Loucy (cell line): ENCODE measurements around the gene GRM7.

Experiments
- H2AFZ ChIP-seq: fragments of 200-600 bp; sonication (generic); 2 replicates; pipeline ENCODE4 v1.6.0; 2016; ENCODE audit warnings: antibody characterized with exemption, mild to moderate bottlenecking, low read length, moderate library complexity
- H3F3A ChIP-seq: fragments of 200-600 bp; 2 replicates; pipeline ENCODE4 v1.6.0; 2016; ENCODE audit warnings: antibody characterized with exemption, low read depth, mild to moderate bottlenecking
- H3K27me3 ChIP-seq: fragments of 200-600 bp; sonication (generic); 2 replicates; pipeline ENCODE4 v1.6.1; 2014; ENCODE audit warnings: low read length, mild to moderate bottlenecking; ENCODE audit not compliant: insufficient read depth, poor library complexity, severe bottlenecking
- H3K36me3 ChIP-seq: fragments of 200-600 bp; sonication (generic); 2 replicates; pipeline ENCODE4 v1.6.1; 2016; ENCODE audit warnings: low read length; ENCODE audit not compliant: insufficient read depth
- H3K4me1 ChIP-seq: fragments of 200-600 bp; sonication (generic); 2 replicates; pipeline ENCODE4 v1.5.1; 2014; ENCODE audit warnings: low read length, mild to moderate bottlenecking; ENCODE audit not compliant: insufficient read depth, poor library complexity, severe bottlenecking
- H3K4me2 ChIP-seq: fragments of 200-600 bp; sonication (generic); 2 replicates; pipeline ENCODE4 v1.6.0; 2014; ENCODE audit warnings: antibody characterized with exemption, low read length, low read depth, mild to moderate bottlenecking; ENCODE audit not compliant: poor library complexity, severe bottlenecking
- H3K4me3 ChIP-seq: fragments of 200-600 bp; sonication (generic); 2 replicates; pipeline ENCODE4 v1.5.1; 2014; ENCODE audit warnings: low read length, mild to moderate bottlenecking, mixed read lengths; ENCODE audit not compliant: poor library complexity, severe bottlenecking
- H3K79me2 ChIP-seq: fragments of 200-600 bp; sonication (generic); 2 replicates; pipeline ENCODE4 v1.6.1; 2014; ENCODE audit warnings: low read length; ENCODE audit not compliant: insufficient read depth
- H3K9ac ChIP-seq: fragments of 200-600 bp; sonication (generic); 2 replicates; pipeline ENCODE4 v1.6.0; 2014; ENCODE audit warnings: mild to moderate bottlenecking, low read depth, low read length, moderate library complexity; ENCODE audit not compliant: poor library complexity, severe bottlenecking
- H3K9me2 ChIP-seq: fragments of 200-600 bp; sonication (generic); replicated peaks from 2 replicates; pipeline ENCODE4 v1.6.1; 2016; ENCODE audit warnings: low read depth, low read length, mixed read lengths
- H3K9me3 ChIP-seq: fragments of 200-600 bp; sonication (generic); 2 replicates; pipeline ENCODE4 v1.6.1; 2014; ENCODE audit warnings: mild to moderate bottlenecking, antibody characterized with exemption, low read length, low read depth; ENCODE audit not compliant: insufficient read depth
- H4K20me1 ChIP-seq: fragments of 200-600 bp; sonication (generic); 2 replicates; pipeline ENCODE4 v1.6.0; 2014; ENCODE audit warnings: antibody characterized with exemption, low read length, mild to moderate bottlenecking; ENCODE audit not compliant: insufficient read depth, poor library complexity, severe bottlenecking
- CTCF ChIP-seq: fragments of 200-600 bp; sonication (generic); conservative IDR thresholded peaks from 2 replicates; pipeline ENCODE4 v1.5.1; 2014; ENCODE audit warnings: mild to moderate bottlenecking, antibody characterized with exemption, low read length
- EZH2phosphoT487 ChIP-seq: fragments of 200-600 bp; IDR thresholded peaks from 2 replicates; pipeline ENCODE4 v1.6.1; 2018; ENCODE audit warnings: antibody characterized with exemption, mild to moderate bottlenecking, moderate library complexity, borderline replicate concordance

GRM7 gene

GRCh38 chr3:7207125-7207524 is 346.2 kb downstream of the GRM7 start:
- H3K36me3 ChIP-seq = no peaks in the 10 kb centered on the region
- TF ChIP-seq CTCF (no peak), EZH2phosphoT487 (no peak)
- no peaks in the 10 kb centered on the region for H3F3A ChIP-seq
- no peaks in the 10 kb centered on the region for H3K79me2 ChIP-seq
- no peak overlapping the region for H3K4me3 ChIP-seq
- H3K27me3 ChIP-seq = no peaks in the 10 kb centered on the region
- H3K9me3 ChIP-seq = no peaks in the 10 kb centered on the region
- no peaks in the 10 kb centered on the region for H3K9me2 ChIP-seq
- peak overlapping the region; percentile 27; the same call in 1 of the 2 replicates for H2AFZ ChIP-seq
- no peak overlapping the region for H3K9ac ChIP-seq
- peaks cover 3% of the 10 kb centered on the region for H3K4me1 ChIP-seq
- H4K20me1 ChIP-seq = no peaks in the 10 kb centered on the region
- no peak overlapping the region for H3K4me2 ChIP-seq

- Histone ChIP-seq H3K79me2 (no peaks in the 10 kb centered on the region), H3K36me3 (no peaks in the 10 kb centered on the region), H3K9me3 (no peaks in the 10 kb centered on the region), H2AFZ (peak overlapping the region; percentile 27; the same call in 1 of the 2 replicates), H4K20me1 (no peaks in the 10 kb centered on the region), H3K27me3 (no peaks in the 10 kb centered on the region), H3K4me2 (no peak overlapping the region), H3K9me2 (no peaks in the 10 kb centered on the region), H3K4me3 (no peak overlapping the region), H3F3A (no peaks in the 10 kb centered on the region), H3K9ac (no peak overlapping the region), H3K4me1 (peaks cover 3% of the 10 kb centered on the region)
- TF ChIP-seq EZH2phosphoT487 (no peak), CTCF (no peak)
Observed at GRCh38 chr3:7207928-7208327, 347.0 kb downstream of the GRM7 start.

GRCh38 chr3:7209098-7209497 is 348.2 kb downstream of the GRM7 start:
- Histone ChIP-seq H3K4me3 (no peak overlapping the region), H3K9ac (no peak overlapping the region), H3F3A (no peaks in the 10 kb centered on the region), H3K27me3 (no peaks in the 10 kb centered on the region), H4K20me1 (no peaks in the 10 kb centered on the region), H3K9me3 (no peaks in the 10 kb centered on the region), H3K79me2 (no peaks in the 10 kb centered on the region), H3K4me2 (no peak overlapping the region), H2AFZ (no peak overlapping the region), H3K36me3 (no peaks in the 10 kb centered on the region), H3K9me2 (no peaks in the 10 kb centered on the region), H3K4me1 (peaks cover 3% of the 10 kb centered on the region)
- TF ChIP-seq EZH2phosphoT487 (no peak), CTCF (no peak)
